Endothelial cell of umbilical vein (primary cell): Measurements from ENCODE around the gene KCND1. TPM values are rescaled to one million over a fixed set of nuclear protein-coding genes. Genes with fewer than 3 reads are reported as not detected.

Experiments
- BruUV-seq: library from RNA; stranded (reverse); fragments of 400-500 nt; replicated peaks from 2 replicates; lab custom pipeline; 2021; lab: Mats Ljungman, UMichigan
- CTCF ChIA-PET: fragments of 300-600, 350-600 bp; sonication (Branson Sonifier 250); formaldehyde crosslinking; loops from one replicate; lab custom pipeline; 2021; ENCODE audit warnings: antibody characterized with exemption, inconsistent platforms; lab: Charles Lee
- POLR2A ChIA-PET: fragments of 300-600, 350-600 bp; sonication (Branson Sonifier 250); formaldehyde crosslinking; loops from one replicate; lab custom pipeline; 2021; ENCODE audit warnings: antibody characterized with exemption, inconsistent platforms; lab: Charles Lee
- DNase-seq: peaks from one replicate; pipeline ENCODE4 v3.0.0-alpha.2; 2011; ENCODE audit warnings: low read depth, low spot score
- FAIRE-seq: peaks from 2 replicates; lab custom pipeline; 2011; peaks lifted over from hg19 to GRCh38; lab: Jason Lieb, UNC
- H2AFZ ChIP-seq: 2 replicates; pipeline ENCODE4 v1.6.0; 2012; ENCODE audit warnings: low read depth, low read length, control low read depth, inconsistent platforms
- H3K27ac ChIP-seq: 2 replicates; pipeline ENCODE4 v1.5.1; 2011; ENCODE audit warnings: low read depth, mild to moderate bottlenecking, control low read depth, low read length, moderate library complexity; ENCODE audit not compliant: insufficient read depth
- H3K27me3 ChIP-seq, 2 experiments: 2 replicates each; pipeline versions ENCODE4 v1.6.0 to v1.6.1; 2011; ENCODE audit warnings: low read length in 2 of 2, mixed read lengths in 1 of 2; ENCODE audit not compliant: control insufficient read depth in 2 of 2, insufficient read depth in 2 of 2
- H3K36me3 ChIP-seq, 2 experiments: 2 replicates in 1 of 2; 3 replicates in 1 of 2; pipeline ENCODE4 v1.5.1; 2011; ENCODE audit warnings: low read length in 2 of 2, mild to moderate bottlenecking in 1 of 2, moderate library complexity in 1 of 2; ENCODE audit not compliant: control insufficient read depth in 2 of 2, insufficient read depth in 2 of 2; ENCODE audit errors: extremely low read depth in 1 of 2
- H3K4me1 ChIP-seq: 3 replicates; pipeline ENCODE4 v1.5.1; 2011; ENCODE audit warnings: mild to moderate bottlenecking, low read length; ENCODE audit not compliant: control insufficient read depth, insufficient read depth; ENCODE audit errors: extremely low read depth
- H3K4me2 ChIP-seq: 2 replicates; pipeline ENCODE4 v1.6.1; 2011; ENCODE audit warnings: low read length, control low read depth, mixed read lengths; ENCODE audit not compliant: insufficient read depth
- H3K4me3 ChIP-seq, 3 experiments: fragments of 200-600 bp in 1 of 3; sonication (generic), shearing (Covaris generic) in 1 of 3; replicated peaks in 1 of 3; 2 replicates each; pipeline ENCODE4 v1.5.1; 2011 to 2016; ENCODE audit warnings: control low read depth in 3 of 3, low read length in 3 of 3, mild to moderate bottlenecking in 2 of 3, inconsistent platforms in 1 of 3, low read depth in 1 of 3, moderate library complexity in 1 of 3; ENCODE audit not compliant: insufficient read depth in 1 of 3
- H3K79me2 ChIP-seq: 2 replicates; pipeline ENCODE4 v1.6.0; 2012; ENCODE audit warnings: low read length, inconsistent platforms; ENCODE audit not compliant: control insufficient read depth, insufficient read depth
- H3K9ac ChIP-seq: replicated peaks from 2 replicates; pipeline ENCODE3; 2011; ENCODE audit warnings: low read length, control low read depth; ENCODE audit not compliant: insufficient read depth; ENCODE audit errors: extremely low read depth
- H3K9me1 ChIP-seq: replicated peaks from 3 replicates; pipeline ENCODE4 v1.6.0; 2011; ENCODE audit warnings: mild to moderate bottlenecking, low read length; ENCODE audit not compliant: control insufficient read depth, insufficient read depth; ENCODE audit errors: extremely low read depth
- H3K9me3 ChIP-seq: replicated peaks from 2 replicates; pipeline ENCODE4 v1.5.1; 2012; ENCODE audit warnings: low read length, inconsistent platforms; ENCODE audit not compliant: control insufficient read depth, insufficient read depth
- H4K20me1 ChIP-seq: replicated peaks from 2 replicates; pipeline ENCODE3; 2011; ENCODE audit warnings: mild to moderate bottlenecking, low read length; ENCODE audit not compliant: control insufficient read depth, insufficient read depth; ENCODE audit errors: extremely low read depth
- CTCF ChIP-seq, 2 donors: IDR thresholded peaks; 1 replicate in 1 of 2; 2 replicates in 1 of 2; pipeline ENCODE4 v1.5.1; 2011; ENCODE audit warnings: low read length in 2 of 2, mild to moderate bottlenecking in 2 of 2, moderate library complexity in 2 of 2, control low read depth in 1 of 2, inconsistent platforms in 1 of 2, low read depth in 1 of 2; ENCODE audit not compliant: insufficient read depth in 1 of 2; ENCODE audit errors: extremely low read depth in 1 of 2
- POLR2A ChIP-seq: IDR thresholded peaks from 2 replicates; pipeline ENCODE4 v1.6.1; 2012; ENCODE audit warnings: low read depth, mild to moderate bottlenecking, control low read depth, low read length
- dilution Hi-C: fragments of 300-500 bp; cut with MboI; formaldehyde crosslinking; loops from one replicate; pipeline ENCODE4 v1.15.0; 2019; ENCODE audit warnings: low sequenced_read_pairs; ENCODE audit not compliant: extremely low pct_ligation_motif_present
- intact Hi-C: fragments of 100-400 bp; cut with micrococcal nuclease; formaldehyde crosslinking; loops from one replicate; pipeline ENCODE4 v1.10.0; 2022
- polyA plus RNA-seq, 4 experiments: library from polyadenylated mRNA; depleted of rRNA in 3 of 4; stranded (reverse) in 3 of 4; unstranded in 1 of 4; fragments of >200 nt; gene quantifications; 2 replicates each; pipeline versions ENCODE4 v1.2.1 to v1.2.3, GENCODE V29; 2011 to 2012; ENCODE audit warnings: missing spikeins in 1 of 4
- small RNA-seq: library from RNA; depleted of rRNA; stranded (forward); fragments of <200 nt; gene quantifications from one replicate; pipeline ENCODE3, GENCODE V24; 2012; ENCODE audit warnings: low replicate concordance, low read depth; ENCODE audit not compliant: insufficient read depth, insufficient read length
- total RNA-seq: library from RNA; stranded (reverse); gene quantifications from 2 replicates; pipeline ENCODE4 v1.2.3, GENCODE V29; 2021

KCND1 gene
- total and polyA plus RNA-seq, 2 donors (not counting 3 experiments of a cell fraction or from before 2014, with no cell fraction given): 0.54 to 1.3 TPM

- peak within 1 kb of the TSS; percentile 49 for H3K27ac ChIP-seq
- FAIRE-seq: peak; percentile 89
- H2AFZ ChIP-seq: peak within 1 kb of the TSS; percentile 43
- peak; percentile 59 for TF ChIP-seq POLR2A
- TF ChIP-seq CTCF (IDR thresholded peaks at IDR 0.05; ENCODE audit: extremely low read depth in 1 of 2, insufficient read depth in 1 of 2, low read depth in 1 of 2, low read length in 2 of 2): no peak
- peak within 1 kb of the TSS; percentile 62 for H3K9ac ChIP-seq
- H3K27me3 ChIP-seq: no peaks in the 10 kb centered on the region
- TSS peak; percentile 88 for BruUV-seq
- H3K4me2 ChIP-seq: peak within 1 kb of the TSS; percentile 80
- CTCF ChIA-PET: interaction anchor here (0.6 to 1.7 kb wide), 3 partner anchors 14 to 263 kb away, joined by 3 to 4 read pairs (median 3); partner anchors contain the start of genes PQBP1 and TIMM17B
- no peaks in the 10 kb centered on the region for H3K9me3 ChIP-seq
- H3K4me3 ChIP-seq: peak within 1 kb of the TSS; percentile 45 to 92 (median 78)
- no peaks in the 10 kb centered on the region for H3K36me3 ChIP-seq
- peak; percentile 75 for DNase-seq
- intact Hi-C loops (loop anchor here (2.0 kb wide), 2 partner anchors 15 to 111 kb away; partner anchors contain the start of genes PQBP1 and TIMM17B), dilution Hi-C loops (no loop called here)
- H3K79me2 ChIP-seq: peaks cover 17% of the 10 kb centered on the region
- H3K9me1 ChIP-seq: no peaks in the 10 kb centered on the region
- POLR2A ChIA-PET: no interaction called here
- peaks cover 9% of the 10 kb centered on the region for H3K4me1 ChIP-seq
- no peaks in the 10 kb centered on the region for H4K20me1 ChIP-seq
Measured at GRCh38 chrX:48911412-48912182, 60.0 kb downstream of the KCND1 start, which contains the start of gene SLC35A2. Gene SLC35A2, minus strand, starts transcription at chrX:48911646. Its CDS starts 10 bp downstream, at chrX:48911636.

Small RNAs within 50 kb of the gene (small RNA-seq; reads per million reads assigned to genes)
- not detected for gene RNU6-722P

Other genes with a start within 250 kb of the KCND1 start
- gene GLOD5, start 210.1 kb downstream of the KCND1 start, total RNA-seq: not detected in 2 replicates
- gene GLOD5, start 210.1 kb downstream of the KCND1 start, polyA plus RNA-seq: not detected in 2 replicates
- gene GATA1, start 185.3 kb downstream of the KCND1 start, total RNA-seq: not detected in 2 replicates
- gene GATA1, start 185.3 kb downstream of the KCND1 start, polyA plus RNA-seq: not detected in 2 replicates
- gene HDAC6, start 169.8 kb downstream of the KCND1 start, total RNA-seq: 58.4 and 65.7 TPM in 2 replicates
- 43.7 and 49.3 TPM in 2 replicates for gene HDAC6, start 169.8 kb downstream of the KCND1 start, polyA plus RNA-seq
- not detected in 2 replicates for gene ERAS, start 145.3 kb downstream of the KCND1 start, total RNA-seq
- 0.14 TPM in 1 of 2 replicates, not detected in the other for gene ERAS, start 145.3 kb downstream of the KCND1 start, polyA plus RNA-seq
- 0.44 TPM in 1 of 2 replicates, not detected in the other for gene PCSK1N, start 136.2 kb downstream of the KCND1 start, total RNA-seq
- not detected in 2 replicates for gene PCSK1N, start 136.2 kb downstream of the KCND1 start, polyA plus RNA-seq
- 30.0 and 36.0 TPM in 2 replicates for gene TIMM17B, start 74.1 kb downstream of the KCND1 start, total RNA-seq
- 73.1 and 107 TPM in 2 replicates for gene TIMM17B, start 74.1 kb downstream of the KCND1 start, polyA plus RNA-seq
- gene PQBP1, start 73.9 kb downstream of the KCND1 start, total RNA-seq: 72.8 and 86.3 TPM in 2 replicates
- gene PQBP1, start 73.9 kb downstream of the KCND1 start, polyA plus RNA-seq: 83.5 and 86.8 TPM in 2 replicates
- 28.9 and 31.4 TPM in 2 replicates for gene SLC35A2, start 60.2 kb downstream of the KCND1 start, total RNA-seq
- 64.5 and 76.5 TPM in 2 replicates for gene SLC35A2, start 60.2 kb downstream of the KCND1 start, polyA plus RNA-seq
- 5.5 and 7.4 TPM in 2 replicates for gene PIM2, start 52.8 kb downstream of the KCND1 start, total RNA-seq
- 7.4 and 7.5 TPM in 2 replicates for gene PIM2, start 52.8 kb downstream of the KCND1 start, polyA plus RNA-seq
- gene OTUD5, start 14.2 kb downstream of the KCND1 start, total RNA-seq: 41.0 and 44.3 TPM in 2 replicates
- 44.6 and 46.3 TPM in 2 replicates for gene OTUD5, start 14.2 kb downstream of the KCND1 start, polyA plus RNA-seq
- 48.5 and 49.4 TPM in 2 replicates for gene GRIPAP1, start 30.4 kb upstream of the KCND1 start, total RNA-seq
- 19.0 and 25.3 TPM in 2 replicates for gene GRIPAP1, start 30.4 kb upstream of the KCND1 start, polyA plus RNA-seq
- 35.5 and 37.1 TPM in 2 replicates for gene TFE3, start 71.5 kb upstream of the KCND1 start, total RNA-seq
- gene TFE3, start 71.5 kb upstream of the KCND1 start, polyA plus RNA-seq: 22.3 and 26.8 TPM in 2 replicates
- 5.7 and 6.4 TPM in 2 replicates for gene CCDC120, start 87.2 kb upstream of the KCND1 start, total RNA-seq
- gene CCDC120, start 87.2 kb upstream of the KCND1 start, polyA plus RNA-seq: 2.8 and 3.1 TPM in 2 replicates
- gene PRAF2, start 102.2 kb upstream of the KCND1 start, total RNA-seq: 41.6 and 45.4 TPM in 2 replicates
- 36.2 and 40.1 TPM in 2 replicates for gene PRAF2, start 102.2 kb upstream of the KCND1 start, polyA plus RNA-seq
- gene WDR45, start 108.0 kb upstream of the KCND1 start, total RNA-seq: 29.9 and 32.2 TPM in 2 replicates
- 70.4 and 73.1 TPM in 2 replicates for gene WDR45, start 108.0 kb upstream of the KCND1 start, polyA plus RNA-seq
- 21.3 and 22.6 TPM in 2 replicates for gene GPKOW, start 151.9 kb upstream of the KCND1 start, total RNA-seq
- 17.5 and 22.1 TPM in 2 replicates for gene GPKOW, start 151.9 kb upstream of the KCND1 start, polyA plus RNA-seq
- gene MAGIX, start 190.9 kb upstream of the KCND1 start, total RNA-seq: 0.48 and 0.77 TPM in 2 replicates
- gene MAGIX, start 190.9 kb upstream of the KCND1 start, polyA plus RNA-seq: 0.88 and 0.94 TPM in 2 replicates
- 153 and 170 TPM in 2 replicates for gene PLP2, start 200.1 kb upstream of the KCND1 start, total RNA-seq
- 277 and 304 TPM in 2 replicates for gene PLP2, start 200.1 kb upstream of the KCND1 start, polyA plus RNA-seq
- gene PRICKLE3, start 214.5 kb upstream of the KCND1 start, total RNA-seq: 9.6 and 15.0 TPM in 2 replicates
- gene PRICKLE3, start 214.5 kb upstream of the KCND1 start, polyA plus RNA-seq: 6.8 and 8.6 TPM in 2 replicates
- gene SYP, start 228.3 kb upstream of the KCND1 start, total RNA-seq: 0.46 and 0.77 TPM in 2 replicates
- 0.11 and 0.21 TPM in 2 replicates for gene SYP, start 228.3 kb upstream of the KCND1 start, polyA plus RNA-seq